Hepatocyte (in vitro differentiated cells): ENCODE measurements around the gene CETP.

Experiments used
- CTCF ChIP-seq: fragments of 200-600 bp; sonication (generic); IDR thresholded peaks from 2 replicates; pipeline ENCODE4 v1.5.1; 2016; ENCODE audit warnings: antibody characterized with exemption, mild to moderate bottlenecking; ENCODE audit not compliant: poor library complexity
- EZH2 ChIP-seq: fragments of 200-600 bp; sonication (generic); IDR thresholded peaks from 2 replicates; pipeline ENCODE4 v1.6.1; 2016; ENCODE audit warnings: antibody characterized with exemption, mild to moderate bottlenecking, borderline replicate concordance

GRCh38 chr16:57025941-57026777, 64.4 kb downstream of the CETP start:
- TF ChIP-seq EZH2 (no peak), CTCF (no peak)
